Measurements from ENCODE around the gene TMEM8B. TPM values are rescaled to one million over a fixed set of nuclear protein-coding genes. Genes with fewer than 3 reads are reported as not detected.

TMEM8B gene
- total RNA-seq, 1 experiment from 2014 or later, result 9.3 TPM

DNA sequence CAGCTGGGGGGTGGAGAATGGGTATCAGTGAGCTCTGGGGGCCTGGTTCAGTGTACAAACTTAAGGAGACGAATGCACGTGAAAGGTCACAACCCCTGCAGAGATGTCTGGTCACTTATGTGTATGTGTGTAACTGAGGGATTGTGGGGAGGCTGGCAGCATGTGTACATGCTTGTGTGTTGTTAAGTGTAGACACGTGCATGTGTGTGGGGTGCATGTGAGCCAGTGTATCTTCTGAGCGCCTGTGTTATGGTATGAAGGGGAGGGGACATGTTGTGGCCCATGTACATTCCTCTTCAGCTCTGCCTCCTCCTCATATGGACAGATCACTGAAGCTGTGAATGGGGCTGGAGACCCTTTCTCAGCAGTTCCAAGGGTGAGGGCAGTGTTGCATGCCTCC lies 2.0 kb downstream of the TMEM8B start:
- no peak overlapping the region for H3K27ac Mint-ChIP-seq
- Histone ChIP-seq H3K4ac (ENCODE audit: low read depth, low read length) (no peak overlapping the region), H3K79me1 (ENCODE audit: insufficient read depth, low read depth, low read length, poor library complexity, severe bottlenecking) (no peaks in the 10 kb centered on the region), H3K18ac (ENCODE audit: insufficient read length, low read depth, low read length) (no peak overlapping the region), H3K9ac (ENCODE audit: extremely low read depth, insufficient read length, low read length) (no peak overlapping the region), H4K8ac (replicated peaks; ENCODE audit: insufficient read length, low read depth, low read length) (no peak overlapping the region), H4K91ac (ENCODE audit: insufficient read length, low read depth, low read length) (no peak overlapping the region), H3K27me3 (ENCODE audit: insufficient read depth, low read length) (no peaks in the 10 kb centered on the region), H4K5ac (ENCODE audit: insufficient read length, low read depth, low read length) (no peak overlapping the region), H2AFZ (ENCODE audit: low read length) (no peak overlapping the region), H3K27ac (ENCODE audit: insufficient read length, low read depth, low read length) (no peak overlapping the region), H4K20me1 (ENCODE audit: control insufficient read depth, insufficient read depth, insufficient read length) (no peaks in the 10 kb centered on the region), H3K23ac (ENCODE audit: insufficient read length, low read depth, low read length) (no peak overlapping the region), H2BK20ac (ENCODE audit: low read depth, low read length, poor library complexity, severe bottlenecking) (no peak overlapping the region), H3K4me1 (ENCODE audit: insufficient read depth, low read length) (0 out of 2 replicates have a peak, but pooled peaks cover 2% of the 10 kb centered on the region), H3K4me2 (ENCODE audit: insufficient read depth, insufficient read length, low read length) (no peak overlapping the region), H3K9me3 (ENCODE audit: control insufficient read depth, low read depth, low read length) (no peaks in the 10 kb centered on the region), H2BK5ac (ENCODE audit: insufficient read length, low read length) (no peak overlapping the region), H3K56ac (ENCODE audit: insufficient read length, low read depth, low read length) (no peak overlapping the region), H3K14ac (ENCODE audit: insufficient read depth, low read length) (no peak overlapping the region), H2BK12ac (ENCODE audit: insufficient read length, low read depth, low read length) (no peak overlapping the region), H3T11ph (ENCODE audit: low read length) (no peak overlapping the region), H3K79me2 (ENCODE audit: insufficient read depth, low read length) (no peaks in the 10 kb centered on the region), H2AK5ac (ENCODE audit: insufficient read length, low read length) (no peak overlapping the region), H2BK15ac (ENCODE audit: low read depth, low read length) (no peak overlapping the region), H3K23me2 (ENCODE audit: insufficient read length, low read depth, low read length, poor library complexity, severe bottlenecking) (peaks cover 12% of the 10 kb centered on the region), H2BK120ac (ENCODE audit: low read depth, low read length, poor library complexity, severe bottlenecking) (no peak overlapping the region)
- DNase-seq, result no peak
- no peaks in the 10 kb centered on the region; a peak in 1 of 5 replicates for H3K9me3 Mint-ChIP-seq
- H3K27me3 Mint-ChIP-seq (ENCODE audit: low read depth), result peaks cover 2% of the 10 kb centered on the region
- no CpG with 5 or more reads among the region's 4 CpGs for WGBS (ENCODE audit: extremely low coverage, insufficient read length, low lambda C conversion rate)
- peaks cover 27 to 34% of the 10 kb centered on the region in 2 experiments for H3K4me1 Mint-ChIP-seq
- no peak overlapping the region; a peak in 1 of 5 replicates for H3K4me3 Mint-ChIP-seq
- H3K36me3 Mint-ChIP-seq (ENCODE audit: insufficient read depth in 1 of 3, low read depth in 3 of 3), result no peaks in the 10 kb centered on the region; a peak in 1 of 7 replicates
- TF ChIP-seq, protein P1, sequence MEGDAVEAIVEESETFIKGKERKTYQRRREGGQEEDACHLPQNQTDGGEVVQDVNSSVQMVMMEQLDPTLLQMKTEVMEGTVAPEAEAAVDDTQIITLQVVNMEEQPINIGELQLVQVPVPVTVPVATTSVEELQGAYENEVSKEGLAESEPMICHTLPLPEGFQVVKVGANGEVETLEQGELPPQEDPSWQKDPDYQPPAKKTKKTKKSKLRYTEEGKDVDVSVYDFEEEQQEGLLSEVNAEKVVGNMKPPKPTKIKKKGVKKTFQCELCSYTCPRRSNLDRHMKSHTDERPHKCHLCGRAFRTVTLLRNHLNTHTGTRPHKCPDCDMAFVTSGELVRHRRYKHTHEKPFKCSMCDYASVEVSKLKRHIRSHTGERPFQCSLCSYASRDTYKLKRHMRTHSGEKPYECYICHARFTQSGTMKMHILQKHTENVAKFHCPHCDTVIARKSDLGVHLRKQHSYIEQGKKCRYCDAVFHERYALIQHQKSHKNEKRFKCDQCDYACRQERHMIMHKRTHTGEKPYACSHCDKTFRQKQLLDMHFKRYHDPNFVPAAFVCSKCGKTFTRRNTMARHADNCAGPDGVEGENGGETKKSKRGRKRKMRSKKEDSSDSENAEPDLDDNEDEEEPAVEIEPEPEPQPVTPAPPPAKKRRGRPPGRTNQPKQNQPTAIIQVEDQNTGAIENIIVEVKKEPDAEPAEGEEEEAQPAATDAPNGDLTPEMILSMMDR (conservative IDR thresholded peaks at IDR 0.05), result no peak
